Uterus (tissue), 4 donors: ENCODE data around the gene TMCO6. TPM values are rescaled to one million over a fixed set of nuclear protein-coding genes. Genes with fewer than 3 reads are reported as not detected.
A peak's percentile ranks its signal among the peaks of the same experiment; 100 is the strongest.

Experiments
- DNase-seq, 2 donors: peaks; one replicate each; pipeline ENCODE4 v3.0.0-alpha.2; 2019 to 2020
- H3K27ac ChIP-seq, 2 donors: fragments of 200-600 bp; sonication (generic); 1 replicate in 1 of 2; 2 replicates in 1 of 2; pipeline ENCODE4 v1.5.1; 2016 to 2018
- H3K27me3 ChIP-seq, 2 donors: fragments of 200-600 bp; sonication (generic); one replicate each; pipeline ENCODE4 v1.5.1; 2018 to 2019; ENCODE audit warnings: control low read depth in 1 of 2
- H3K36me3 ChIP-seq, 2 donors: fragments of 200-600 bp; sonication (generic); one replicate each; pipeline ENCODE4 v1.5.1; 2019; ENCODE audit warnings: control low read depth in 1 of 2
- H3K4me1 ChIP-seq, 2 donors: fragments of 200-600 bp; sonication (generic); one replicate each; pipeline ENCODE4 v1.5.1; 2018 to 2019; ENCODE audit warnings: control low read depth in 1 of 2
- H3K4me3 ChIP-seq, 2 donors: fragments of 200-600 bp; sonication (generic); 1 replicate in 1 of 2; 2 replicates in 1 of 2; pipeline ENCODE4 v1.5.1; 2018 to 2019; ENCODE audit warnings: mild to moderate bottlenecking in 1 of 2
- H3K9me3 ChIP-seq, 2 donors: fragments of 200-600 bp; sonication (generic); one replicate each; pipeline ENCODE4 v1.5.1; 2019; ENCODE audit warnings: control low read depth in 1 of 2
- POLR2A ChIP-seq, 2 donors: fragments of 450-650 bp; IDR thresholded peaks; one replicate each; pipeline ENCODE4 v1.6.1; 2016; ENCODE audit warnings: antibody characterized with exemption in 2 of 2, mild to moderate bottlenecking in 1 of 2, moderate library complexity in 1 of 2
- intact Hi-C: fragments of 100-400 bp; cut with DNase I; formaldehyde crosslinking; loops from one replicate; pipeline ENCODE4 v1.15.1; 2023; ENCODE audit warnings: low total_unique reads
- microRNA-seq: library from miRNA; unstranded; fragments of <30 nt; microRNA quantifications from one replicate; pipeline ENCODE4, GENCODE V29; 2016; ENCODE audit warnings: borderline microRNAs expressed, borderline replicate concordance
- total RNA-seq, 4 donors: library from RNA; depleted of rRNA in 3 of 4; stranded (reverse); fragments of >200 nt in 3 of 4; gene quantifications; one replicate each; pipeline versions ENCODE4 v1.1.0 to v1.2.4, GENCODE V29; 2014 to 2023
- TF ChIP-seq, protein P1 (sequence below), 4 experiments: fragments of 200-600 bp in 2 of 4; fragments of 450-650 bp in 2 of 4; sonication (generic) in 2 of 4; IDR thresholded peaks; one replicate each; pipeline ENCODE4 v1.5.1; 2016 to 2019; ENCODE audit warnings: antibody characterized with exemption in 4 of 4, mild to moderate bottlenecking in 2 of 4, moderate library complexity in 1 of 4
- donor health status: DM: yes; HTN: yes; CAD: no.

Gene TMCO6
- total RNA-seq, 4 donors from 2014 or later, result 6.2 to 36.2 (median 22.7) TPM

- Histone ChIP-seq H3K9me3 (no peaks in the 10 kb centered on the region), H3K36me3 (no peaks in the 10 kb centered on the region), H3K27me3 (no peaks in the 10 kb centered on the region), H3K27ac (peak within 1 kb of the TSS; percentile 73 to 84), H3K4me3 (peak within 1 kb of the TSS; percentile 88 to 98), H3K4me1 (peaks cover 4 to 13% of the 10 kb centered on the region in 2 donors)
- intact Hi-C loops, result no loop called here
- peak; percentile 29 to 52 for TF ChIP-seq POLR2A (IDR thresholded peaks at IDR 0.05)
- TF ChIP-seq, protein P1, sequence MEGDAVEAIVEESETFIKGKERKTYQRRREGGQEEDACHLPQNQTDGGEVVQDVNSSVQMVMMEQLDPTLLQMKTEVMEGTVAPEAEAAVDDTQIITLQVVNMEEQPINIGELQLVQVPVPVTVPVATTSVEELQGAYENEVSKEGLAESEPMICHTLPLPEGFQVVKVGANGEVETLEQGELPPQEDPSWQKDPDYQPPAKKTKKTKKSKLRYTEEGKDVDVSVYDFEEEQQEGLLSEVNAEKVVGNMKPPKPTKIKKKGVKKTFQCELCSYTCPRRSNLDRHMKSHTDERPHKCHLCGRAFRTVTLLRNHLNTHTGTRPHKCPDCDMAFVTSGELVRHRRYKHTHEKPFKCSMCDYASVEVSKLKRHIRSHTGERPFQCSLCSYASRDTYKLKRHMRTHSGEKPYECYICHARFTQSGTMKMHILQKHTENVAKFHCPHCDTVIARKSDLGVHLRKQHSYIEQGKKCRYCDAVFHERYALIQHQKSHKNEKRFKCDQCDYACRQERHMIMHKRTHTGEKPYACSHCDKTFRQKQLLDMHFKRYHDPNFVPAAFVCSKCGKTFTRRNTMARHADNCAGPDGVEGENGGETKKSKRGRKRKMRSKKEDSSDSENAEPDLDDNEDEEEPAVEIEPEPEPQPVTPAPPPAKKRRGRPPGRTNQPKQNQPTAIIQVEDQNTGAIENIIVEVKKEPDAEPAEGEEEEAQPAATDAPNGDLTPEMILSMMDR (IDR thresholded peaks at IDR 0.05), result no peak
- DNase-seq, result peak; percentile 84 to 88
These were observed 52.0 kb downstream of the TMCO6 start, which contains the start of the genes HARS1 and HARS2 for GRCh38 chr5:140690941-140691924. TSS of gene HARS1 (minus strand) at chr5:140691370. CDS start at chr5:140691304, 66 bp downstream. TSS of gene HARS2 (plus strand) at chr5:140691455. CDS start at chr5:140691649, 194 bp downstream.

DNA sequence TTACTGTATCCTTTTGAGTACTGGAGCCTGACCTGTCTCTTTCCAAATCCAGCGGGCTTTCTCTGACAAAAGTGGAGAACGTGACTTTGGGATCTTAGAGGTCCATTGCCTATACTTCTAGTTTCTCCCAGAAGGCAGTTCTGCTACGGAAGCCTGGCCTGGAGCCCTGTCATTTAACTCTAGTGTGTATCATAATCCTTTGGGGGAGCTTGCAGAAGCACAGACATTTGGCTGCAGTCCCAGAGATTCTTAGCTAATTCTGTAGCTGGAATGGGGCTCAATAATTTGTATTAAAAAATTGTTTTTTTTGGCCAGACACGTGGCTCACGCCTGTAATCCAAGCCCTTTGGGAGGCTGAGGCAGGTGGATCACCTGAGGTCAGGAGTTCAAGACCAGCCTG, 55.0 kb downstream of the TMCO6 start:
- Histone ChIP-seq H3K27me3 (no peaks in the 10 kb centered on the region), H3K36me3 (no peaks in the 10 kb centered on the region), H3K4me3 (no peak overlapping the region), H3K4me1 (peaks cover 4 to 13% of the 10 kb centered on the region in 2 donors), H3K27ac (no peak overlapping the region), H3K9me3 (no peaks in the 10 kb centered on the region)
- intact Hi-C loops, result no loop called here
- DNase-seq, result no peak
- TF ChIP-seq POLR2A (IDR thresholded peaks at IDR 0.05), result no peak
- TF ChIP-seq, protein P1 (IDR thresholded peaks at IDR 0.05), result no peak

Small RNAs within 50 kb of the gene (microRNA-seq; reads per million reads assigned to microRNA genes)
- not detected for gene MIR3655

Other genes starting within 250 kb of the TMCO6 start
- 100 to 1,000 TPM; 106 to 200 (median 161) TPM for gene ANKHD1, start 237.6 kb upstream of the TMCO6 start, total RNA-seq
- 1 to 10 TPM in 1 of 4 donors, not detected in 3; 7.8 TPM for gene EIF4EBP3, start 91.8 kb upstream of the TMCO6 start, total RNA-seq
- gene SRA1, start 82.0 kb upstream of the TMCO6 start, total RNA-seq, result 10 to 100 TPM in 3 of 4 donors, 1 to 10 TPM in 1; 2.6 to 32.6 (median 22.9) TPM
- 10 to 100 TPM in 3 of 4 donors, 1 to 10 TPM in 1; 6.5 to 54.7 (median 27.4) TPM for gene APBB3, start 74.9 kb upstream of the TMCO6 start, total RNA-seq
- 10 to 100 TPM in 3 of 4 donors, 1 to 10 TPM in 1; 6.4 to 39.7 (median 21.7) TPM for gene SLC35A4, start 74.6 kb upstream of the TMCO6 start, total RNA-seq
- 10 to 100 TPM in 3 of 4 donors, under 1 TPM in 1; 0.51 to 48.5 (median 34.0) TPM for gene CD14, start 6.3 kb upstream of the TMCO6 start, total RNA-seq
- gene NDUFA2, start 8.2 kb downstream of the TMCO6 start, total RNA-seq, result 100 to 1,000 TPM in 1 of 4 donors, 10 to 100 TPM in 3; 17.2 to 103 (median 35.6) TPM
- 100 to 1,000 TPM in 2 of 4 donors, 10 to 100 TPM in 2; 60.9 to 265 (median 89.3) TPM for gene IK, start 8.4 kb downstream of the TMCO6 start, total RNA-seq
- gene WDR55, start 25.5 kb downstream of the TMCO6 start, total RNA-seq, result 10 to 100 TPM in 3 of 4 donors, 1 to 10 TPM in 1; 5.9 to 21.9 (median 17.9) TPM
- gene DND1, start 34.1 kb downstream of the TMCO6 start, total RNA-seq, result 1 to 10 TPM in 2 of 4 donors, under 1 TPM in 2; 0.28 to 2.6 (median 0.92) TPM
- gene HARS1, start 51.9 kb downstream of the TMCO6 start, total RNA-seq, result 10 to 100 TPM; 20.3 to 50.5 (median 40.4) TPM
- gene HARS2, start 52.0 kb downstream of the TMCO6 start, total RNA-seq, result 10 to 100 TPM in 2 of 4 donors, 1 to 10 TPM in 2; 2.6 to 38.0 (median 15.7) TPM
- 10 to 100 TPM; 18.2 to 41.9 (median 30.4) TPM for gene ZMAT2, start 61.0 kb downstream of the TMCO6 start, total RNA-seq
- gene PCDHA1, start 146.7 kb downstream of the TMCO6 start, total RNA-seq, result under 1 TPM in 1 of 4 donors, not detected in 3; 0.41 TPM
- under 1 TPM in 3 of 4 donors, not detected in 1; 0.26 to 0.76 (median 0.52) TPM for gene PCDHA2, start 155.4 kb downstream of the TMCO6 start, total RNA-seq
- 1 to 10 TPM in 3 of 4 donors, not detected in 1; 1.6 to 2.4 (median 1.8) TPM for gene PCDHA3, start 161.6 kb downstream of the TMCO6 start, total RNA-seq
- gene PCDHA4, start 167.6 kb downstream of the TMCO6 start, total RNA-seq, result 1 to 10 TPM in 1 of 4 donors, under 1 TPM in 3; 0.26 to 5.8 (median 0.59) TPM
- 1 to 10 TPM in 1 of 4 donors, under 1 TPM in 2, not detected in 1; 0.61 to 2.3 (median 0.69) TPM for gene PCDHA5, start 182.2 kb downstream of the TMCO6 start, total RNA-seq
- 1 to 10 TPM in 3 of 4 donors, under 1 TPM in 1; 0.29 to 2.4 (median 1.3) TPM for gene PCDHA6, start 188.5 kb downstream of the TMCO6 start, total RNA-seq
- 10 to 100 TPM in 1 of 4 donors, 1 to 10 TPM in 1, under 1 TPM in 1, not detected in 1; 0.98 to 24.6 (median 2.2) TPM for gene PCDHA7, start 194.8 kb downstream of the TMCO6 start, total RNA-seq
- gene PCDHA8, start 201.7 kb downstream of the TMCO6 start, total RNA-seq, result 1 to 10 TPM in 2 of 4 donors, not detected in 2; 1.2 to 1.9 TPM
- 1 to 10 TPM in 1 of 4 donors, under 1 TPM in 3; 0.26 to 1.2 (median 0.64) TPM for gene PCDHA9, start 208.9 kb downstream of the TMCO6 start, total RNA-seq
- gene PCDHA10, start 216.4 kb downstream of the TMCO6 start, total RNA-seq, result 1 to 10 TPM in 2 of 4 donors, under 1 TPM in 2; under 0.01 to 3.1 (median 1.6) TPM
- gene PCDHA11, start 229.5 kb downstream of the TMCO6 start, total RNA-seq, result 1 to 10 TPM in 1 of 4 donors, under 1 TPM in 3; 0.26 to 2.1 (median 0.63) TPM
- gene PCDHA12, start 235.9 kb downstream of the TMCO6 start, total RNA-seq, result 1 to 10 TPM in 3 of 4 donors, under 1 TPM in 1; 0.98 to 9.4 (median 1.5) TPM
- 1 to 10 TPM in 2 of 4 donors, under 1 TPM in 1, not detected in 1; 0.70 to 2.8 (median 2.1) TPM for gene PCDHA13, start 242.7 kb downstream of the TMCO6 start, total RNA-seq